CD4-positive, alpha-beta T cell treated with Interleukin-17A for 4 hours (primary cell): ENCODE measurements around the gene FAM8A1.
A peak's percentile ranks its signal among the peaks of the same experiment; 100 is the strongest.

Source experiments
- DNase-seq: peaks from one replicate; pipeline ENCODE4 v3.0.0-alpha.2; 2020; ENCODE audit warnings: mixed read lengths

Gene FAM8A1

GRCh38 chr6:17602888-17603287 is 2.8 kb downstream of the FAM8A1 start:
- no peak for DNase-seq

- DNase-seq: no peak
These were observed 6.5 kb downstream of the FAM8A1 start for GRCh38 chr6:17606606-17607005.

- no peak for DNase-seq
These were observed 10.7 kb downstream of the FAM8A1 start for GRCh38 chr6:17610835-17611234.

- no peak for DNase-seq
These were observed 11.9 kb downstream of the FAM8A1 start for GRCh38 chr6:17612048-17612447.

GRCh38 chr6:17615794-17616193 is 15.7 kb downstream of the FAM8A1 start:
- no peak for DNase-seq

GRCh38 chr6:17621003-17621402 is 20.9 kb downstream of the FAM8A1 start:
- DNase-seq: no peak

GRCh38 chr6:17622144-17622543 is 22.0 kb downstream of the FAM8A1 start:
- DNase-seq: no peak

GRCh38 chr6:17624396-17624795 is 24.3 kb downstream of the FAM8A1 start:
- no peak for DNase-seq

GRCh38 chr6:17628873-17629272 is 28.8 kb downstream of the FAM8A1 start:
- DNase-seq: no peak

GRCh38 chr6:17629824-17630510 is 29.9 kb downstream of the FAM8A1 start:
- DNase-seq: no peak

- DNase-seq: no peak
These were observed 30.5 kb downstream of the FAM8A1 start for GRCh38 chr6:17630511-17631073.

GRCh38 chr6:17632934-17633333 is 32.8 kb downstream of the FAM8A1 start:
- no peak for DNase-seq

- peak; percentile 9 for DNase-seq
These were observed 33.5 kb downstream of the FAM8A1 start for GRCh38 chr6:17633465-17634188.

- no peak for DNase-seq
These were observed 35.5 kb downstream of the FAM8A1 start for GRCh38 chr6:17635568-17635967.

- DNase-seq: no peak
These were observed 38.2 kb downstream of the FAM8A1 start for GRCh38 chr6:17638212-17638715.

- no peak for DNase-seq
These were observed 40.4 kb downstream of the FAM8A1 start for GRCh38 chr6:17640477-17640917.

- no peak for DNase-seq
These were observed 48.6 kb downstream of the FAM8A1 start for GRCh38 chr6:17648745-17649144.

GRCh38 chr6:17650656-17651309 is 50.7 kb downstream of the FAM8A1 start:
- no peak for DNase-seq

GRCh38 chr6:17653198-17653882 is 53.2 kb downstream of the FAM8A1 start:
- DNase-seq: no peak

GRCh38 chr6:17656092-17656491 is 56.0 kb downstream of the FAM8A1 start:
- no peak for DNase-seq

- no peak for DNase-seq
These were observed 56.5 kb downstream of the FAM8A1 start for GRCh38 chr6:17656644-17657043.
